Measurements from ENCODE around the gene TMEM52. TPM values are rescaled to one million over a fixed set of nuclear protein-coding genes. Genes with fewer than 3 reads are reported as not detected.

TMEM52 gene
- total RNA-seq, 1 experiment from 2014 or later, result 6.4 TPM

DNA sequence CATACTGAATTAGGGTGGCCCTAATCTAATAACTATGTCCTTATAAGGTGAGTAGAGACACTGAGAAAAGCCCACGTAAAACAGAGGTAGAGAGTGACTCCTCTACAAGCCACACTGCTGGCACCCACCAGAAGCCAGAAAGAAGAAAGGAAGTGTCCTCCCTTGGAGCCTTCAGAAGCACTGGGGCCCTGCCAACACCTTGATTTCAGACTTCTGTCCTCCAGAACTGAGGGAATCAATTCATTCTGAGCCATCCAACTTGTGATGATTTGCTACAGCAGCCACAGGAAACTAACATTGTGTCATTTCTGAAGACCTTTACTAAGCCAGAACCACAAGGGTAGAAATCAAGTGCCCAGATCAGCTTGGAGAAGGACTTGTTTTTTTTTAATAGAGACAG is 43.1 kb downstream of the TMEM52 start:
- no peaks in the 10 kb centered on the region for H3K27me3 ChIP-seq (replicated peaks; ENCODE audit: control insufficient read depth, insufficient read depth, low read length)
- BruUV-seq (replicated peaks), result no TSS peak
- DNase-seq, result no peak
- Mint-ChIP-seq H3K36me3 (ENCODE audit: insufficient read depth, unreplicated experiment) (peaks cover 88% of the 10 kb centered on the region), H3K27ac (ENCODE audit: unreplicated experiment) (no peak overlapping the region), H3K9me3 (ENCODE audit: unreplicated experiment) (peaks cover 5% of the 10 kb centered on the region), H3K4me1 (ENCODE audit: low read depth, unreplicated experiment) (peaks cover 44% of the 10 kb centered on the region), H3K27me3 (ENCODE audit: insufficient read depth, unreplicated experiment) (no peaks in the 10 kb centered on the region), H3K4me3 (ENCODE audit: unreplicated experiment) (no peak overlapping the region)
- no peaks in the 10 kb centered on the region for H3K4me1 ChIP-seq
- no peaks in the 10 kb centered on the region for H3K9me3 ChIP-seq
- ChIA-PET CTCF (no interaction called here), POLR2A (no interaction called here)
- no peak overlapping the region for H3K4me3 ChIP-seq (ENCODE audit: low read depth, low read length)
- TF ChIP-seq, protein P1, sequence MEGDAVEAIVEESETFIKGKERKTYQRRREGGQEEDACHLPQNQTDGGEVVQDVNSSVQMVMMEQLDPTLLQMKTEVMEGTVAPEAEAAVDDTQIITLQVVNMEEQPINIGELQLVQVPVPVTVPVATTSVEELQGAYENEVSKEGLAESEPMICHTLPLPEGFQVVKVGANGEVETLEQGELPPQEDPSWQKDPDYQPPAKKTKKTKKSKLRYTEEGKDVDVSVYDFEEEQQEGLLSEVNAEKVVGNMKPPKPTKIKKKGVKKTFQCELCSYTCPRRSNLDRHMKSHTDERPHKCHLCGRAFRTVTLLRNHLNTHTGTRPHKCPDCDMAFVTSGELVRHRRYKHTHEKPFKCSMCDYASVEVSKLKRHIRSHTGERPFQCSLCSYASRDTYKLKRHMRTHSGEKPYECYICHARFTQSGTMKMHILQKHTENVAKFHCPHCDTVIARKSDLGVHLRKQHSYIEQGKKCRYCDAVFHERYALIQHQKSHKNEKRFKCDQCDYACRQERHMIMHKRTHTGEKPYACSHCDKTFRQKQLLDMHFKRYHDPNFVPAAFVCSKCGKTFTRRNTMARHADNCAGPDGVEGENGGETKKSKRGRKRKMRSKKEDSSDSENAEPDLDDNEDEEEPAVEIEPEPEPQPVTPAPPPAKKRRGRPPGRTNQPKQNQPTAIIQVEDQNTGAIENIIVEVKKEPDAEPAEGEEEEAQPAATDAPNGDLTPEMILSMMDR (IDR thresholded peaks at IDR 0.05; ENCODE audit: insufficient read depth in 1 of 2, low read depth in 1 of 2, low read length in 1 of 2, severe bottlenecking in 1 of 2, unreplicated experiment in 1 of 2), result no peak
- intact Hi-C loops (cut with micrococcal nuclease; ENCODE audit: unreplicated experiment), result no loop called here
- H3K36me3 ChIP-seq (ENCODE audit: control insufficient read depth, insufficient read depth, low read length), result peaks cover 3% of the 10 kb centered on the region; the same call in 1 of the 2 replicates

DNA sequence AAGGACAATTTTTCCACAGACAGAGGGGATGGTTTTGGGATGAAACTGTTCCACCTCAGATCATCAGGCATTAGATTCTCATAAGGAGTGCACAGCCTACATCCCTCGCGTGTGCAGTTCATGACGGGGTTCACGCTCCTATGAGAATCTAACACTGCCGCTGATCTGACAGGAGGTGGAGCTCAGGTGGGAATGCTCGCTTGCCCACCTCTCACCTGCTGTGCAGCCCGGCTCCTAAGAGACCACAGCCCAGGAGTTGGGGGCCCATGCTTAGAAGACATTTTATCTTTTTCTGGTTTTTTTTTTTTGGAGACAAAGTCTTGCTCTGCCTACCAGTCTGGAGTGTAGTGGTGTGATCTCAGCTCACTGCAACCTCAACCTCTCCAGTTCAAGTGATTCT is 44.2 kb downstream of the TMEM52 start:
- Mint-ChIP-seq H3K27me3 (ENCODE audit: insufficient read depth, unreplicated experiment) (no peaks in the 10 kb centered on the region), H3K27ac (ENCODE audit: unreplicated experiment) (no peak overlapping the region), H3K9me3 (ENCODE audit: unreplicated experiment) (peaks cover 5% of the 10 kb centered on the region), H3K36me3 (ENCODE audit: insufficient read depth, unreplicated experiment) (peaks cover 83% of the 10 kb centered on the region), H3K4me3 (ENCODE audit: unreplicated experiment) (no peak overlapping the region), H3K4me1 (ENCODE audit: low read depth, unreplicated experiment) (peaks cover 39% of the 10 kb centered on the region)
- no peak for DNase-seq
- Histone ChIP-seq H3K27me3 (replicated peaks; ENCODE audit: control insufficient read depth, insufficient read depth, low read length) (no peaks in the 10 kb centered on the region), H3K4me1 (no peaks in the 10 kb centered on the region), H3K9me3 (no peaks in the 10 kb centered on the region), H3K36me3 (ENCODE audit: control insufficient read depth, insufficient read depth, low read length) (peaks cover 3% of the 10 kb centered on the region; the same call in 1 of the 2 replicates), H3K4me3 (ENCODE audit: low read depth, low read length) (no peak overlapping the region)
- ChIA-PET CTCF (interaction anchor here (0.6 kb wide), 1 partner anchor 23 kb away, joined by 4 read pairs; no protein-coding TSS in a partner anchor), POLR2A (interaction anchor here (0.5 kb wide), 1 partner anchor 34 kb away, joined by 3 read pairs; no protein-coding TSS in a partner anchor)
- TF ChIP-seq, protein P1 (IDR thresholded peaks at IDR 0.05; ENCODE audit: insufficient read depth in 1 of 2, low read depth in 1 of 2, low read length in 1 of 2, severe bottlenecking in 1 of 2, unreplicated experiment in 1 of 2), result no peak
- intact Hi-C loops (cut with micrococcal nuclease; ENCODE audit: unreplicated experiment), result no loop called here
- BruUV-seq (replicated peaks), result no TSS peak

DNA sequence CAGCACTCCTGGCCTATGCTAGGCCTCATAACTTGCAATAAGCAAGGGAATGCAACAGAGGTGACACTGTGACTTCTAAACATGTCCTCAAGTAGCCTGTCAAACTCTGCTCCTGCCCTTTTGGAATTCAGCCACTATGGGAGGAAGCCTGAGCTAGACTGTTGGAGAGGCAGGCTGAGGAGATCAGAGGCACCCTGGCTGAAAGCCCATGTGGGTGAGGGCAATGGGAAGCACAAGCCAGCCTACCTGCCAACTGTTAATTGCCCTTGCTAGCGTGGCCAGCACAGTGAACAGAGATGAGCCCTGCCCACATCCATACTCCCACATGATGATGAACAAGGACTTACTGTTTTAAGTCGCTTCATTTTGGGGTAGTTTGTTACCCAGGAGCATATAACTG is 45.9 kb downstream of the TMEM52 start:
- Histone ChIP-seq H3K4me3 (ENCODE audit: low read depth, low read length) (no peak overlapping the region), H3K36me3 (ENCODE audit: control insufficient read depth, insufficient read depth, low read length) (peaks cover 2% of the 10 kb centered on the region; the same call in 1 of the 2 replicates), H3K9me3 (no peaks in the 10 kb centered on the region), H3K4me1 (no peaks in the 10 kb centered on the region), H3K27me3 (replicated peaks; ENCODE audit: control insufficient read depth, insufficient read depth, low read length) (no peaks in the 10 kb centered on the region)
- DNase-seq, result no peak
- no TSS peak for BruUV-seq (replicated peaks)
- Mint-ChIP-seq H3K4me3 (ENCODE audit: unreplicated experiment) (no peak overlapping the region), H3K9me3 (ENCODE audit: unreplicated experiment) (peaks cover 5% of the 10 kb centered on the region), H3K27ac (ENCODE audit: unreplicated experiment) (no peak overlapping the region), H3K36me3 (ENCODE audit: insufficient read depth, unreplicated experiment) (peaks cover 66% of the 10 kb centered on the region), H3K27me3 (ENCODE audit: insufficient read depth, unreplicated experiment) (no peaks in the 10 kb centered on the region), H3K4me1 (ENCODE audit: low read depth, unreplicated experiment) (peaks cover 38% of the 10 kb centered on the region)
- CTCF ChIA-PET, result no interaction called here
- POLR2A ChIA-PET, result no interaction called here
- intact Hi-C loops (cut with micrococcal nuclease; ENCODE audit: unreplicated experiment), result no loop called here
- TF ChIP-seq, protein P1 (IDR thresholded peaks at IDR 0.05; ENCODE audit: insufficient read depth in 1 of 2, low read depth in 1 of 2, low read length in 1 of 2, severe bottlenecking in 1 of 2, unreplicated experiment in 1 of 2), result no peak

All from Caco-2 (cell line).